IMR-90 (cell line): ENCODE data around the gene CARD14.
A peak's percentile ranks its signal among the peaks of the same experiment; 100 is the strongest.

Experiments used
- BHLHE40 ChIP-seq: fragments of 150-350 bp; IDR thresholded peaks from 2 replicates; pipeline ENCODE4 v1.6.1; 2016; ENCODE audit warnings: mild to moderate bottlenecking, low read depth, low read length
- CEBPB ChIP-seq: IDR thresholded peaks from 2 replicates; pipeline ENCODE4 v1.6.1; 2012; ENCODE audit warnings: low read depth, low read length, improper control_type of control experiment
- CTCF ChIP-seq: conservative IDR thresholded peaks from 2 replicates; pipeline ENCODE4 v1.5.1; 2012; ENCODE audit warnings: mild to moderate bottlenecking, low read depth, low read length, improper control_type of control experiment
- FOS ChIP-seq: fragments of 150-350 bp; IDR thresholded peaks from 2 replicates; pipeline ENCODE4 v1.6.1; 2016; ENCODE audit warnings: low read depth, low read length
- MAZ ChIP-seq: IDR thresholded peaks from 2 replicates; pipeline ENCODE4 v1.6.1; 2012; ENCODE audit warnings: low read depth, mild to moderate bottlenecking, low read length, improper control_type of control experiment, moderate library complexity, borderline replicate concordance
- POLR2A ChIP-seq: IDR thresholded peaks from 2 replicates; pipeline ENCODE4 v1.6.1; 2012; ENCODE audit warnings: mild to moderate bottlenecking, low read depth, low read length
- RAD21 ChIP-seq: IDR thresholded peaks from 2 replicates; pipeline ENCODE4 v1.6.1; 2012; ENCODE audit warnings: low read length, improper control_type of control experiment
- RCOR1 ChIP-seq: IDR thresholded peaks from 2 replicates; pipeline ENCODE4 v1.6.1; 2012; ENCODE audit warnings: mild to moderate bottlenecking, low read length, improper control_type of control experiment; ENCODE audit not compliant: insufficient replicate concordance
- RFX5 ChIP-seq: IDR thresholded peaks from 2 replicates; pipeline ENCODE4 v1.8.0; 2012; ENCODE audit warnings: low read depth, mild to moderate bottlenecking, low read length, moderate library complexity
- SMC3 ChIP-seq: fragments of 150-350 bp; IDR thresholded peaks from 2 replicates; pipeline ENCODE4 v1.6.1; 2016; ENCODE audit warnings: low read depth, mild to moderate bottlenecking, antibody characterized with exemption, low read length, moderate library complexity
- TF ChIP-seq, protein P1 (sequence below): fragments of 150-350 bp; IDR thresholded peaks from 2 replicates; pipeline ENCODE4 v1.6.1; 2016; ENCODE audit warnings: low read depth, mild to moderate bottlenecking, low read length, moderate library complexity, borderline replicate concordance
- TF ChIP-seq, protein P2 (sequence below): fragments of 150-350 bp; IDR thresholded peaks from 2 replicates; pipeline ENCODE4 v1.6.1; 2017; ENCODE audit warnings: mild to moderate bottlenecking, antibody characterized with exemption, low read length, low read depth

DNA sequence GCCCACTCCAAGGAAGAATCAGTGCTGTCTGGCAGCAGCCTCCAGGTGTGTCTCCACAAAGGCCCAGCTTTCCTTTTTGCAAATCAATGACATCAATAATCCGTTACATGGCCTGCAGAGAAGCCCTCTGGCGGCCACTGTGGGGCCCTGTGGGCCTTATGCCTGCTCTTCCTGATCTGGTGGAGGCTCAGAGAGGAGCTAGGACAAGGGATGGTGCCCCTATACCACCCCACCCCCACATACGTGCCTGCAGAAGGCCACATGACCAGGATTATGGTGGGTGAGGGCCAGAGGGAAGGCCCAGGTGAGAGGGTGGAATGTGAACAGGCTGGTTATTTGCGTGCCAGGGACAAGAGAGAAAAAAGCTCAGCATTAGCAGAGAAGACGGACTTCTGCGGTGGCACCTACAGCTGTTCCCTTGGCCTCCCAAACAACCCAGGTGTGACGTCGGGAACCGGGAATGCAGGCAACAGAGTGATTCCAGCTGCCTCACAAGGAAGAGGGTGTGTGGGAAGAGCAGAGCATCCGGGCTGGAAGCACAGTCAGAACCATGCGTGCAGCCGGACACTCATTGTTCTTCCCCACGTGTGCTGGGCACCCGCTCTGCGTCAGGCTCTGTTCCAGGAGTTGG, 45.4 kb upstream of the CARD14 start:
- peak; percentile 30; the same call in 1 of the 2 replicates for TF ChIP-seq CTCF
- TF ChIP-seq POLR2A: no peak
- TF ChIP-seq RFX5: no peak
- TF ChIP-seq RCOR1: no peak
- TF ChIP-seq CEBPB: no peak
- no peak for TF ChIP-seq MAZ
- TF ChIP-seq RAD21: no peak; the same call in 1 of the 2 replicates
- TF ChIP-seq SMC3: peak; percentile 16; the same call in 1 of the 2 replicates
- no peak for TF ChIP-seq FOS
- TF ChIP-seq BHLHE40: no peak
- TF ChIP-seq, protein P1, sequence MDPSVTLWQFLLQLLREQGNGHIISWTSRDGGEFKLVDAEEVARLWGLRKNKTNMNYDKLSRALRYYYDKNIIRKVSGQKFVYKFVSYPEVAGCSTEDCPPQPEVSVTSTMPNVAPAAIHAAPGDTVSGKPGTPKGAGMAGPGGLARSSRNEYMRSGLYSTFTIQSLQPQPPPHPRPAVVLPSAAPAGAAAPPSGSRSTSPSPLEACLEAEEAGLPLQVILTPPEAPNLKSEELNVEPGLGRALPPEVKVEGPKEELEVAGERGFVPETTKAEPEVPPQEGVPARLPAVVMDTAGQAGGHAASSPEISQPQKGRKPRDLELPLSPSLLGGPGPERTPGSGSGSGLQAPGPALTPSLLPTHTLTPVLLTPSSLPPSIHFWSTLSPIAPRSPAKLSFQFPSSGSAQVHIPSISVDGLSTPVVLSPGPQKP: no peak
- TF ChIP-seq, protein P2, sequence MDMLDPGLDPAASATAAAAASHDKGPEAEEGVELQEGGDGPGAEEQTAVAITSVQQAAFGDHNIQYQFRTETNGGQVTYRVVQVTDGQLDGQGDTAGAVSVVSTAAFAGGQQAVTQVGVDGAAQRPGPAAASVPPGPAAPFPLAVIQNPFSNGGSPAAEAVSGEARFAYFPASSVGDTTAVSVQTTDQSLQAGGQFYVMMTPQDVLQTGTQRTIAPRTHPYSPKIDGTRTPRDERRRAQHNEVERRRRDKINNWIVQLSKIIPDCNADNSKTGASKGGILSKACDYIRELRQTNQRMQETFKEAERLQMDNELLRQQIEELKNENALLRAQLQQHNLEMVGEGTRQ: no peak
